K562 (cell line): ENCODE measurements around the gene FOXO3. TPM values are rescaled to one million over a fixed set of nuclear protein-coding genes. Genes with fewer than 3 reads are reported as not detected.

Source experiments
- ATAC-seq: fragments of 200-7000 bp; cut with Tn5 transposase; 3 replicates; pipeline ENCODE4 v1.9.1; 2020; ENCODE audit warnings: moderate library complexity
- BruUV-seq: library from RNA; stranded (reverse); fragments of 400-500 nt; replicated peaks from 2 replicates; lab custom pipeline; 2021; lab: Mats Ljungman, UMichigan
- CTCF ChIA-PET: fragments of 300-600 bp; formaldehyde crosslinking; extraction: SDS; loops from one replicate; lab custom pipeline; 2021; ENCODE audit warnings: low intra/inter-chr PET ratio; lab: Yijun Ruan, JAX
- POLR2A ChIA-PET: fragments of 300-600, 350-650 bp; sonication (Branson Sonifier 250); formaldehyde crosslinking; extraction: SDS; loops from one replicate; lab custom pipeline; 2021; ENCODE audit warnings: antibody characterized with exemption, inconsistent platforms; lab: Yijun Ruan, JAX
- DNase-seq, 4 experiments: peaks; one replicate each; pipeline versions ENCODE4 v3.0.0 to v3.0.0-alpha.2; 2011 to 2018; ENCODE audit warnings: low spot score in 3 of 4, mixed read lengths in 3 of 4; ENCODE audit errors: extremely low read depth in 1 of 4
- FAIRE-seq: peaks from 2 replicates; lab custom pipeline; 2011; peaks lifted over from hg19 to GRCh38; lab: Jason Lieb, UNC
- H2AFZ ChIP-seq: 2 replicates; pipeline ENCODE4 v1.6.0; 2011; ENCODE audit warnings: low read depth, low read length, control low read depth, inconsistent platforms
- H3K27ac ChIP-seq: fragments of 200-600 bp; 3 replicates; pipeline ENCODE4 v1.8.0; 2011; ENCODE audit warnings: low read depth, mild to moderate bottlenecking, control low read depth, inconsistent platforms, low read length, moderate library complexity, mixed read lengths; ENCODE audit errors: extremely low read depth
- H3K27me3 ChIP-seq, 2 experiments: fragments of 300-600 bp in 1 of 2; 2 replicates in 1 of 2; 3 replicates in 1 of 2; pipeline versions ENCODE4 v1.6.0 to v1.8.0; 2011; ENCODE audit warnings: inconsistent platforms in 2 of 2, low read length in 2 of 2, mild to moderate bottlenecking in 1 of 2, mixed read lengths in 1 of 2, moderate library complexity in 1 of 2; ENCODE audit not compliant: control insufficient read depth in 2 of 2, insufficient read depth in 2 of 2
- H3K36me3 ChIP-seq: fragments of 300-600 bp; 3 replicates; pipeline ENCODE4 v1.8.0; 2011; ENCODE audit warnings: mild to moderate bottlenecking, low read length, inconsistent platforms; ENCODE audit not compliant: control insufficient read depth, insufficient read depth
- H3K4me1 ChIP-seq, 2 experiments: fragments of 200-600 bp in 1 of 2; replicated peaks in 1 of 2; 2 replicates in 1 of 2; 3 replicates in 1 of 2; pipeline versions ENCODE4 v1.5.1 to v1.8.0; 2011; ENCODE audit warnings: inconsistent platforms in 2 of 2, low read length in 2 of 2, mild to moderate bottlenecking in 1 of 2, mixed read lengths in 1 of 2, moderate library complexity in 1 of 2; ENCODE audit not compliant: control insufficient read depth in 2 of 2, insufficient read depth in 2 of 2
- H3K4me2 ChIP-seq: 2 replicates; pipeline ENCODE4 v1.6.1; 2011; ENCODE audit warnings: low read length, control low read depth, inconsistent platforms, mixed read lengths; ENCODE audit not compliant: insufficient read depth
- H3K4me3 ChIP-seq: fragments of 200-600 bp; sonication (generic), shearing (Covaris generic); 2 replicates; pipeline ENCODE4 v1.5.1; 2016; ENCODE audit warnings: control low read depth, inconsistent platforms
- H3K79me2 ChIP-seq: fragments of 200-600 bp; 3 replicates; pipeline ENCODE4 v1.8.0; 2011; ENCODE audit warnings: low read length, inconsistent platforms; ENCODE audit not compliant: control insufficient read depth, insufficient read depth
- H3K9ac ChIP-seq, 2 experiments: 2 replicates each; pipeline versions ENCODE4 v1.6.0 to v1.6.1; 2011; ENCODE audit warnings: low read depth in 2 of 2, low read length in 2 of 2, control low read depth in 1 of 2, inconsistent platforms in 1 of 2, mild to moderate bottlenecking in 1 of 2, mixed read lengths in 1 of 2; ENCODE audit not compliant: insufficient read depth in 1 of 2
- H3K9me1 ChIP-seq: one replicate; pipeline ENCODE4 v1.6.0; 2011; ENCODE audit warnings: inconsistent platforms, mild to moderate bottlenecking, low read length, moderate library complexity; ENCODE audit not compliant: control insufficient read depth, insufficient read depth
- H3K9me3 ChIP-seq: replicated peaks from 2 replicates; pipeline ENCODE4 v1.5.1; 2011; ENCODE audit warnings: low read depth, low read length, inconsistent platforms; ENCODE audit not compliant: control insufficient read depth, insufficient read depth
- H4K20me1 ChIP-seq: replicated peaks from 2 replicates; pipeline ENCODE4 v1.6.1; 2011; ENCODE audit warnings: low read length, inconsistent platforms, mixed read lengths; ENCODE audit not compliant: control insufficient read depth, insufficient read depth
- FIP1L1 ChIP-seq: fragments of 200-400 bp; formaldehyde crosslinking; IDR thresholded peaks from 2 replicates; pipeline ENCODE4 v1.6.1; 2018; ENCODE audit warnings: mild to moderate bottlenecking, low read depth, low read length; ENCODE audit not compliant: poor library complexity, severe bottlenecking
- FOSL1 ChIP-seq: fragments of 200-800 bp; sonication (Bioruptor generic); conservative IDR thresholded peaks from 2 replicates; pipeline ENCODE4 v1.6.1; 2016; ENCODE audit warnings: missing genetic modification characterization, missing compliant biosample characterization
- GABPB2 ChIP-seq: fragments of 250-450 bp; sonication (Bioruptor Pico); conservative IDR thresholded peaks from 2 replicates; pipeline ENCODE4 v1.5.1; 2021; ENCODE audit warnings: mild to moderate bottlenecking
- NCOA2 ChIP-seq, 2 experiments: fragments of 450-650 bp; IDR thresholded peaks; 2 replicates each; pipeline ENCODE4 v1.6.1; 2018; ENCODE audit warnings: mild to moderate bottlenecking in 2 of 2, moderate library complexity in 1 of 2; ENCODE audit not compliant: partially characterized antibody in 2 of 2
- POLR3A ChIP-seq: IDR thresholded peaks from 2 replicates; pipeline ENCODE4 v1.6.1; 2011; ENCODE audit warnings: borderline replicate concordance, mild to moderate bottlenecking, moderate library complexity; ENCODE audit not compliant: insufficient read length, insufficient read depth; ENCODE audit errors: extremely low read depth
- RCOR1 ChIP-seq, 2 experiments: IDR thresholded peaks; 2 replicates each; pipeline ENCODE4 v1.6.1; 2012; ENCODE audit warnings: low read depth in 2 of 2, low read length in 2 of 2, borderline replicate concordance in 1 of 2, improper control_type of control experiment in 1 of 2
- SPI1 ChIP-seq: IDR thresholded peaks from 2 replicates; pipeline ENCODE4 v1.6.1; 2011; ENCODE audit warnings: low read depth, low read length, control low read depth, borderline replicate concordance
- ZNF23 ChIP-seq: fragments of 250-450 bp; sonication (Bioruptor Pico); IDR thresholded peaks from 2 replicates; pipeline ENCODE4 v1.4.0; 2020; ENCODE audit warnings: mild to moderate bottlenecking
- ZNF263 ChIP-seq: sonication (generic); formaldehyde crosslinking; IDR thresholded peaks from 2 replicates; pipeline ENCODE4 v1.8.0; 2022; ENCODE audit warnings: mild to moderate bottlenecking, missing genetic modification reagents, borderline replicate concordance
- ZNF707 ChIP-seq: fragments of 250-450 bp; sonication (Bioruptor Pico); conservative IDR thresholded peaks from 2 replicates; pipeline ENCODE4 v1.8.0; 2022; ENCODE audit warnings: inconsistent platforms, mild to moderate bottlenecking, moderate library complexity
- WGBS: fragments of 100-300 bp; shearing (Covaris generic); methylation state at CpG from one replicate; pipeline ENCODE4 v1.1.6; 2016; ENCODE audit warnings: low coverage, mixed read lengths; ENCODE audit not compliant: insufficient coverage; ENCODE audit errors: missing lambda C conversion rate; 5-methylcytosine and 5-hydroxymethylcytosine counted together
- in situ Hi-C: fragments of 300-500 bp; cut with MboI; formaldehyde crosslinking; loops from 4 replicates; pipeline ENCODE4 v1.15.0; 2018; ENCODE audit warnings: inconsistent platforms, mixed read lengths
- intact Hi-C: fragments of 100-400 bp; cut with micrococcal nuclease; formaldehyde crosslinking; loops from 2 replicates; pipeline ENCODE4 v1.14.2; 2022
- polyA plus RNA-seq, 8 experiments: library from polyadenylated mRNA; depleted of rRNA in 4 of 8; stranded (reverse) in 5 of 8; unstranded in 3 of 8; fragments of >200 nt; fragmentation: Nextera tagmentation in 2 of 8; fragmentation: Illumina TruSeq in 1 of 8; extraction: Ambion mirVana in 2 of 8; extraction: Trizol in 1 of 8; gene quantifications; 2 replicates each; pipeline versions ENCODE4 v1.2.1 to v1.2.3, GENCODE V29; 2011 to 2014; ENCODE audit warnings: inconsistent platforms in 1 of 8, missing spikeins in 1 of 8
- total RNA-seq, 7 experiments: library from RNA; depleted of rRNA in 6 of 7; stranded (reverse); fragments of >200 nt in 6 of 7; fragmentation: Illumina TruSeq in 2 of 7; extraction: Trizol in 2 of 7; gene quantifications; 2 replicates each; pipeline versions ENCODE4 v1.2.1 to v1.2.3, GENCODE V29; 2011 to 2021; ENCODE audit warnings: low replicate concordance in 1 of 7
- TF ChIP-seq, protein P1 (sequence below), 3 experiments: IDR thresholded peaks in 2 of 3; conservative IDR thresholded peaks in 1 of 3; 2 replicates each; pipeline ENCODE4 v1.5.1; 2011 to 2012; ENCODE audit warnings: low read length in 3 of 3, mild to moderate bottlenecking in 3 of 3, control low read depth in 2 of 3, improper control_type of control experiment in 1 of 3, inconsistent platforms in 1 of 3, low read depth in 1 of 3, mixed read lengths in 1 of 3, moderate library complexity in 1 of 3; ENCODE audit not compliant: insufficient read depth in 2 of 3
- TF ChIP-seq, protein P2 (sequence below), 2 experiments: fragments of 450-650 bp in 1 of 2; sonication (generic) in 1 of 2; formaldehyde crosslinking in 1 of 2; IDR thresholded peaks in 1 of 2; conservative IDR thresholded peaks in 1 of 2; 2 replicates each; pipeline versions ENCODE4 v1.6.1 to v1.8.1; 2016 to 2023; ENCODE audit warnings: mild to moderate bottlenecking in 2 of 2, moderate library complexity in 2 of 2, inconsistent platforms in 1 of 2, missing genetic modification reagents in 1 of 2
- TF ChIP-seq, protein P3 (sequence below): sonication (generic); formaldehyde crosslinking; IDR thresholded peaks from 2 replicates; pipeline ENCODE4 v1.8.1; 2023; ENCODE audit warnings: mild to moderate bottlenecking, missing genetic modification reagents

FOXO3 gene
- total and polyA plus RNA-seq, 9 of the 15 experiments (the other 6 are each of a cell fraction or from before 2014, with no cell fraction given), result 3.0 to 14.6 (median 6.0) TPM

DNA sequence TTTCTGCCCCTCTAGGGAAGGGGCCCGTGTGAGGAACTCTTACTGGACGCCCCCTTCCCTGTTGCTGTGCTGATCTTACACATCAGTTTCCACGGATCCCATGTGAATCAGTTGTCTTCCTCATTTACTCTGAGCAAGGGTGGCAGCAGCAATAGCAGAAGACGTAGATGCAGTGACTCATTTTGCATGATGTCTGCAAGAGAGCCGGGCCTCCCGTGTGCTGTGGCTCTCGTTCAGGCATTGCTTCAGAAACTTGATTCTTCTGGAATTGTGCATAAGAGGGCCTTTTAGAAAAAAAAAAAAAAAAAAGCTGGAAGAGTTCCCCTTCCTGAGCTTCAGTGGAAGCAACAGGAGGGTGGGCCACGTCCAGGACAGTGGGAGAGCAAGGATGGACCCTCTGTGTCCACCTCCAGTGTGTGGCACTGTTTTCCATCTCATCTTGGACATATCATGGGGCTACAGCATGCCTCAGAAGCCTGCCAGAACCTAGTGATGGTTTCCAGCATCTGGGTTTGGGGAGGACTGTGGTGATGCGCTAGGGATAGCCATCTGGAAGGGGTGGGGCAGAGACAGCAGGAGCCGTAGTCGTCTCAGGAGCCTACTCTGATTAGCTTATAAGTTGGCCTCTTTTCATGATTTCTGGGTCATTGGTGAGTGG lies 62.1 kb downstream of the FOXO3 start:
- CTCF ChIA-PET, result no interaction called here

More for the DNA sequence above, 62.1 kb downstream of the FOXO3 start:
- Histone ChIP-seq H3K9ac (no peak overlapping the region), H3K27me3 (no peaks in the 10 kb centered on the region), H3K36me3 (no peaks in the 10 kb centered on the region), H3K4me2 (no peak overlapping the region), H2AFZ (no peak overlapping the region), H3K9me3 (no peaks in the 10 kb centered on the region), H3K79me2 (no peaks in the 10 kb centered on the region), H4K20me1 (no peaks in the 10 kb centered on the region; the same call in 1 of the 2 replicates), H3K4me3 (no peak overlapping the region), H3K27ac (no peak overlapping the region), H3K9me1 (no peaks in the 10 kb centered on the region), H3K4me1 (peaks cover 0 to 10% of the 10 kb centered on the region in 2 experiments; a peak in 3 of 5 replicates)
- peak in 1 of 4 experiments; percentile 23 for DNase-seq
- TF ChIP-seq, protein P1, sequence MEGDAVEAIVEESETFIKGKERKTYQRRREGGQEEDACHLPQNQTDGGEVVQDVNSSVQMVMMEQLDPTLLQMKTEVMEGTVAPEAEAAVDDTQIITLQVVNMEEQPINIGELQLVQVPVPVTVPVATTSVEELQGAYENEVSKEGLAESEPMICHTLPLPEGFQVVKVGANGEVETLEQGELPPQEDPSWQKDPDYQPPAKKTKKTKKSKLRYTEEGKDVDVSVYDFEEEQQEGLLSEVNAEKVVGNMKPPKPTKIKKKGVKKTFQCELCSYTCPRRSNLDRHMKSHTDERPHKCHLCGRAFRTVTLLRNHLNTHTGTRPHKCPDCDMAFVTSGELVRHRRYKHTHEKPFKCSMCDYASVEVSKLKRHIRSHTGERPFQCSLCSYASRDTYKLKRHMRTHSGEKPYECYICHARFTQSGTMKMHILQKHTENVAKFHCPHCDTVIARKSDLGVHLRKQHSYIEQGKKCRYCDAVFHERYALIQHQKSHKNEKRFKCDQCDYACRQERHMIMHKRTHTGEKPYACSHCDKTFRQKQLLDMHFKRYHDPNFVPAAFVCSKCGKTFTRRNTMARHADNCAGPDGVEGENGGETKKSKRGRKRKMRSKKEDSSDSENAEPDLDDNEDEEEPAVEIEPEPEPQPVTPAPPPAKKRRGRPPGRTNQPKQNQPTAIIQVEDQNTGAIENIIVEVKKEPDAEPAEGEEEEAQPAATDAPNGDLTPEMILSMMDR (IDR thresholded peaks at IDR 0.05 in 2 of 3, conservative IDR thresholded peaks at IDR 0.05 in 1 of 3; ENCODE audit: insufficient read depth in 2 of 3, low read depth in 1 of 3, low read length in 3 of 3), result peak in 1 of 3 experiments; percentile 21; a peak in 2 of 6 replicates
- TF ChIP-seq ZNF263 (peak; percentile 47; the same call in 1 of the 2 replicates), ZNF707 (CRISPR knock-in tag) (no peak), RCOR1 (IDR thresholded peaks at IDR 0.05; ENCODE audit: borderline replicate concordance in 1 of 2, low read depth in 2 of 2, low read length in 2 of 2) (0 out of 4 replicates have a peak, but pooled peaks of 1 of the 2 experiments have one; percentile 33), SPI1 (peak; percentile 53; the same call in 1 of the 2 replicates), FOSL1 (tag) (peak; percentile 82), GABPB2 (CRISPR knock-in tag) (no peak), FIP1L1 (no peak), NCOA2 (IDR thresholded peaks at IDR 0.05; ENCODE audit: partially characterized antibody in 2 of 2) (no peak), ZNF23 (CRISPR knock-in tag) (no peak), POLR3A (no peak)
- TF ChIP-seq, protein P2, sequence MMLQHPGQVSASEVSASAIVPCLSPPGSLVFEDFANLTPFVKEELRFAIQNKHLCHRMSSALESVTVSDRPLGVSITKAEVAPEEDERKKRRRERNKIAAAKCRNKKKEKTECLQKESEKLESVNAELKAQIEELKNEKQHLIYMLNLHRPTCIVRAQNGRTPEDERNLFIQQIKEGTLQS (IDR thresholded peaks at IDR 0.05), result peak; percentile 24; the same call in 1 of the 2 replicates
- TF ChIP-seq, protein P2 (CRISPR knock-in tag; conservative IDR thresholded peaks at IDR 0.05), result no peak
- TF ChIP-seq, protein P3, sequence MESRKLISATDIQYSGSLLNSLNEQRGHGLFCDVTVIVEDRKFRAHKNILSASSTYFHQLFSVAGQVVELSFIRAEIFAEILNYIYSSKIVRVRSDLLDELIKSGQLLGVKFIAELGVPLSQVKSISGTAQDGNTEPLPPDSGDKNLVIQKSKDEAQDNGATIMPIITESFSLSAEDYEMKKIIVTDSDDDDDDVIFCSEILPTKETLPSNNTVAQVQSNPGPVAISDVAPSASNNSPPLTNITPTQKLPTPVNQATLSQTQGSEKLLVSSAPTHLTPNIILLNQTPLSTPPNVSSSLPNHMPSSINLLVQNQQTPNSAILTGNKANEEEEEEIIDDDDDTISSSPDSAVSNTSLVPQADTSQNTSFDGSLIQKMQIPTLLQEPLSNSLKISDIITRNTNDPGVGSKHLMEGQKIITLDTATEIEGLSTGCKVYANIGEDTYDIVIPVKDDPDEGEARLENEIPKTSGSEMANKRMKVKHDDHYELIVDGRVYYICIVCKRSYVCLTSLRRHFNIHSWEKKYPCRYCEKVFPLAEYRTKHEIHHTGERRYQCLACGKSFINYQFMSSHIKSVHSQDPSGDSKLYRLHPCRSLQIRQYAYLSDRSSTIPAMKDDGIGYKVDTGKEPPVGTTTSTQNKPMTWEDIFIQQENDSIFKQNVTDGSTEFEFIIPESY, result peak; percentile 78
- no TSS peak for BruUV-seq
- peak; percentile 67 for ATAC-seq
- POLR2A ChIA-PET, result interaction anchor here (0.8 to 1.2 kb wide), 2 partner anchors 12 to 14 kb away, joined by 3 read pairs; no protein-coding TSS in a partner anchor
- WGBS, result 40% methylated on average over 10 of the region's 11 CpGs
- intact Hi-C loops (no loop called here), in situ Hi-C loops (no loop called here)
- no peak for FAIRE-seq
